ENCODE results near the gene PACS1.
"Not testable (repeated sequence)": the region's sequence is repeated elsewhere in the genome, so short reads cannot be mapped to it uniquely, and the experiment has no call there.

PACS1 gene

DNA sequence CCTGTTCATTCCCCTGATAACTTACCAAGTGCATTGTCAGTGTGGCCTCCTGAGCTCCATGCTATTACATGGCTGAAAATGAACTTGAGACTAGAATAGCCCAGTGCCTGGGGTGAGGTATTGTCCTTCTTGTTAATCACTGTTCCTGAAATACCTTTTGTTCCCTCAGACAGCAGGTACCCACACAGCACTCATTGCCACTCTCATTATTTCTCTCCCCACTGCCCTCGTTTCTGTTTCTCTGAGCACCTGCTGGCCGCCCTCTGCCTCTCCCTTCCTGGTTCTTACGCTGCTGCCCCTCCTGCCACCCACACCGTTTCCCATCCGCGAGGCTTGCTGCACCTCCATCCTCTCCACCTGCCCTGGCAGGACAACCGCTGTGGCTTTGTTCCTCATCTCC is 161.5 kb downstream of the PACS1 start:
- no peak for DNase-seq

DNA sequence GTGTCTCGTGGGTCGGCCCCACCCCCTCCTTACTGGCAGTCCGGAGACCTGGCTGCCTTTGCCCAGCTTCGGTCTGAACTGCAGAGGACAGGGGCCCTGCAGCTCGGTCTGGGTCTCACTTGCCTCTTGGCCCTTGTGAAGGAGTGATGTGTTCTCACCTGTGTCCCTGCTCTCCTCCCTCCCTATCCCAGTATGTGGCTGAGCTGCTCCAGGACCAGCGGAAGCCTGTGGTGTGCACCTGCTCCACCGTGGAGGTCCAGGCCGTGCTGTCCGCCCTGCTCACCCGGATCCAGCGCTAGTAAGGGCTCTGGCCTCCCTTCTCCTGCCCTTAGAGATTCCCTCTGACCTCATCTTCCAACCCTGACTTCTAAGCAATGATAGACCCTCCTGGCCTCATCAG is 162.7 kb downstream of the PACS1 start:
- DNase-seq = no peak

DNA sequence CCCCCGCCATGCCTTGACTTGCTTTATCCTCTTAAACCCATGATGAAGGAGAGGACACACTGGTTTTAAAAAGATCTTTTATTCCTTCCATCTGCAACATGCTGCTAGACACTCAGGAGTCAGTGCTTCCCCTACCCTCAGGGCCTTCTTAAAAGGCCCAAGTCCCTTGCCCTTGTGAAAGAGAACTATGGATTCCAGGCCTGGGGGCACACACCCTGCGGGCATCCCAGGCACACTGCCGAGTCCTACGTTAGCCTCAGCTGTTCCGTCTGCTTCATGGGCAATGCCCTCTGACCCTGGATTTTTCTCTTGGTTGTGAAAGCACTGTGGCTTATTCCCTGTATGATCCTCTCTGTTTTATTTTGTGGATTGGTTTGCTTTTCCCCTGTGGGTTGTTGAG is 163.2 kb downstream of the PACS1 start:
- DNase-seq = no peak

DNA sequence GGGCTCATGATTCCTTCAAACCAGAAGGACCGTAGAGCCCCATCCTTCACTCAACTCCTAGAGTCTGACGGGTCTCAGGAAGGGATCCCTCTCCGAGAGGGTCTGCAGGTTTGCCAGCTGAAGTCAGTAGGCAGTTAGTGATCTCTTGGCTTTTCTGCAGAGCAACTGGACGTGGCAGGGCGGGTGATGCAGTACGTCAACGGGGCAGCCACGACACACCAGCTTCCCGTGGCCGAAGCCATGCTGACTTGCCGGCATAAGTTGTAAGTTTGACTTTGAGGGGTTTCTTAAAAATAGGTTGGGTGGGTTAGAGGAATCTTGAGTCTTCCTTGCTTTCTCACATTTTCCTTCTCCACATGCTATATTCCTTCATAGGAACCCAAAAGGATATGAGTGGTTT is 165.1 kb downstream of the PACS1 start:
- no peak for DNase-seq

DNA sequence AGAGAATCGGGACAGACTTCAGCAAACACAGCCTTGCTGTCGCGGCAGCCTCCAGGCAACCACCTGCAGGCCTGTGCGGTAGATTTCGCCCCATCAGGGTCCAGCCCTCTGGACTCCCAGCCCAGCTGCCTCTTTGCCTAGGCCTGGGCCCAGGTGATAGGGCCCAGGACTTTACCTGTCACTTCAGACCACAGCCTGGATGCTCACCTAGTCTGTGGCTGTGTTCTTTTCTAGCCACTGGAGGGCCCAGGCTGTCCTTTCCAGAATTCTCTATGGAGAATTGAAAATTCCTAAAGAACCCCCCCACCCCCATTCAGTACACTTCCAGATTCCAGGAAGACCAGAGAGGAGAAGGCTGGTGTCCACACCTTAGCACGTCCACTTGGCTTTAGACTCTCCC is 167.8 kb downstream of the PACS1 start:
- DNase-seq = no peak

DNA sequence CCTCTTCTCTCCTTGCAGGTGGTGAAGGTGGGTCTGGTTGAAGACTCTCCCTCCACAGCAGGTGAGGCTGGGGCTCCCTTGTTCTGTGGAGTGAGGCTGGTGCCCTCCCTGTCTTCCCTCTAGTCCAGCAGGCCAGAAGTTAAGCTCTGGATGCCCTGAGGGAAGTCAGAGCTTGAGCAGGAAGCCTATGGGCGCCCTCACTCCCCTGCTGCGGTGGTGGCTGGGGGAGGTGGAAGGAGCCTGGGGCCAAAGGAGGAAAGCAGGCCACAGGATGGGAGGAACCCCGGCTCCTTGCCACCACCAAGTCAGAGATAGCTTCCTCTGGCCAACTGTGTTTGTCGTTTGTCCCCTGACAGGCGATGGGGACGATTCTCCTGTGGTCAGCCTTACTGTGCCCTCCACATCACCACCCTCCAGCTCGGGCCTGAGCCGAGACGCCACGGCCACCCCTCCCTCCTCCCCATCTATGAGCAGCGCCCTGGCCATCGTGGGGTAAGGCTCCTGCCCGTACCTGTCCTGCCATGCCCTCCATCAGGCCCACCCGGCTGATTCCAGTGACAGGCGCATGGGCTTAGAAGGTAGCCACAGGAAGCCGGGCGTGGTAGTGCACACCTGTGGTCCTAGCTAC is 168.8 kb downstream of the PACS1 start:
- no peak for DNase-seq

DNA sequence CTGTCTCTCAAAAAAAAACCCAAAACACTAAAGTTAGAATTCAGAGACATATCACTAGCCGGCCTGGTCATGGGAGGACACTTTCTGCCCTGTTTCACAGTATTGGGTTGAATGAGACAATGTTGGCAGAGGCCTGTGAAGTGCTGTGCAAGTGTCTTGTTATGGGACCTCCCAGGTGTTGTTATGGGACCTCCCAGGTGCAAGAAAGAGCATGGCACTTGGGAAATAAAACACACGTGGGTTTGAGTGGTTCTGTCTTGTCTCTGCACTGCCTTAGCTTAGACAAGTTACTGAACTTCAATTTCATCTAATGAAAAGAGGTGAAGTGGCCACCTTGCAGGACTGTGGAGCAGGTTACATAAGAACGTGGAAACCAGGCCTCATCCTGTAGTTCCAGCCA is 169.4 kb downstream of the PACS1 start:
- no peak for DNase-seq

DNA sequence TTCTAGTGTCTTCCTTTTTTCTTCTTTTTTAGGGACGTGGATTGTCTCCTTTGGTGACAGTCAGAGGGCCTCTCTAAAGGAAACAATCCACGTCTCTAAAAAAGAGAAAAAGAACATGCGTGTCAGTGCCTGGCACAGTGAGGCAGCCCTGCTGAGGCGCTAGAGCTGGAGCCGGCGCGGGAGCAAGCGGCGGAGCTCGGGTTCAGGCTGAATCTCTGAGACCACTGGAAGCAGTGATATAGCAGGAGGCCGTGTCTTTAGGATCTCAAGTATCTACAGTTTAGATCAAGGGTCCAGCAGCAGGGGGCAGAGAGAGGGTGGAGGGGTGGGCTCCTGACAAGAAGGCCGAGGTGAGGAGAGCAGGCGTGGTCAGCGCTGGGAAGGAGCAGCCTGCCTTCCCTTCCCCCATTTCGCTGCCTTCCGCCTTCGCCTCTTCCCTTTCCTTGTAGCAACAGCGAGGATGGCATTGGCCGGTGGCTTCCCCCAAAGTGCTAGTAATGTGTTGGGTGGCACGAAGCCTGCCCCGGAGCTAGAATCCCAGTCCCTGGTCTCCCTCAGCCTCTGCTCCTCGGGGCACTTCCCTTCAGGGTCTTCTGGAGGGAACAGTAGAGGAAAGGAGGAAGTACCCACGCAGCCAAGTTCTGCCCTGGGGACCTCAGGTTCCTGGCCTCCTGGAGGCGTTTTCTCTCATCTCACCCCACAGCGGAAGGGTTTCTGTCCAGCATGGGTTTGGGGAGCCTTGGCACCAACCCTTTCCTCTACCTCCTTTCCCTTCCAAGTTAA is 170.1 kb downstream of the PACS1 start:
- no peak for DNase-seq

DNA sequence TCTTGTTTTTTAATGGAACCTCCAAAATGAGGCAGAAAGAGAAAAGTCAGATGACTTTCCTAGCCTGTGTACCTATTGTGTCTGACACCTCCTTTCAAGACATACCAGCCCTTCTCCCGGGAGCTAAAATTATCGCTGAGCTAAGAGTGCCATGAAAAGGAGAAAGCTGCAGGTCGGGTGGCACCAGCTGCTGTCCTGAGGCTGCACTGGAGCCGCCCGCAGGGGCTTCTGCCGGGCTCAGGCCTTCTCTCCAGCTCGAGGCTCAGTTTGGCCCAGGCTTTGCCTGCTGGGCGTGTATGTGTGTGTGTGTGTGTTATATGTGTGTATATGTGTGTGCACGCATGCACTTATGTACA is 170.7 kb downstream of the PACS1 start:
- no peak for DNase-seq

DNA sequence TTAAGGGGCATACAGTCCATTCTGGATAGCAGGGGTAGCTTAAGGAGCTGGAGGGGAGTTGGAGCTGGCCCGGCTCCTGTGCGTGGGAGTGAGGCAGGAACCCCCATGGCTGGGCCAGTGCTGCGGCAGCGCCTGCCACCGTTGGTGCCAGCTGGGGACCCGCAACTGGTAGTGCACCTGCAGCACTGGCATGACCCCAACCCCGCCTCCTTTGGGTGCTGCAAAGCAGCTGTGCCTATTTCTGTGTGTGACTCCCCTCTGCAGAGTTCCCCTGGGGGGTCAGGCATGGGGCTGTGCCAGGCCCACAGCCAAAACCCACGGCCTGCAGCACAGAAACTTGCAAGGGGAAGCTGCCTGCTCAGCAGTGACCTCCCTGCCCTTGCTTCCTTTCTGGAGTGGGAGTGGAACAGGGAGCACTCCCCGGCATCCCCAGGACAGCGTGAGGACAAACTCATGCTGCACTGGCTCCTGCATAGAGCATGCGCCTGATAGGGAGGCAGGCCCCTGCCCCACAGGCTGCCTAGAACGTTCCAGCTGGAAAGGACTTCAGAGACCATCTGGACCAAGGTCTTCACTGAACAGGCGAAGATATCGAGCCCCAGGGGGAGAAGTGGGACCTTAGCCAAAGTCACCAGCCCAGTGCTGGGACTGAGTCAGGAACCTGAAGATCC is 172.2 kb downstream of the PACS1 start:
- no peak for DNase-seq

DNA sequence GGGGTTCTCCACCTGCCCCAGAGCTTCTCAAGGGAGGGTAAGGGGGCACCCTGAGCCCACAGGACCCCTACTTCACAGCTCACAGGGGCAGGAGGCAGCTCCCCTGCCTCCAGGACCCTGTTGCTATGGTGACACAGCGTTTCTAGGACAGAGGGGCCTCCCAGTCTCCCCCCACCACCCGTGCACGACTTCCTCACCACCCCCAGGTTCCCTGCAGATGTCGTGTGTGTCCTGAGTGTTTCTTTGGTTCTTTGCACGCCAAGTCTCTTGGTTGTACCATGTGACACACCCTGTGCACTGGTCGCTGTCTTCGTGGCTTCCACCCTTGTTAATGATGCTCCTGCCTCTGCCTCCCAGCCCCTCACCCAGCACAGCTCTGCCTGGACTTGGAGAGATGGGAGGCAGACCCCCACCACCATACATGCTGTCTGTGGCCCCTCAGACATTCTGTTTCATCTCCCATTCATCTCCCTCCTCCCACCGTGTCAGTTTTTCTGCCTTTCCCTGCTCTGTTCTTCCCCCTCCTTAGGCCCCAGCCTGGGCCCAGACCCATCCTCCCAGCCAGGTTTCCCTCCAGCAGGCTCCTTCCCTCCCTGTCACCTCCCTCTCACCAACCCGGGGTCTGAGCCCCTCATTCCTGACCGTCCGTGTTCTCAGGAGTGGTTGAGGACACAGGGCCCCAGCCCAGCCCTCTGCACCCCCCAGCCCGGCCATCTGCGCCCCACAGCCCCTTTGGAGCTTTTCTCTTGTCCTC is 173.9 kb downstream of the PACS1 start:
- DNase-seq = no peak

DNA sequence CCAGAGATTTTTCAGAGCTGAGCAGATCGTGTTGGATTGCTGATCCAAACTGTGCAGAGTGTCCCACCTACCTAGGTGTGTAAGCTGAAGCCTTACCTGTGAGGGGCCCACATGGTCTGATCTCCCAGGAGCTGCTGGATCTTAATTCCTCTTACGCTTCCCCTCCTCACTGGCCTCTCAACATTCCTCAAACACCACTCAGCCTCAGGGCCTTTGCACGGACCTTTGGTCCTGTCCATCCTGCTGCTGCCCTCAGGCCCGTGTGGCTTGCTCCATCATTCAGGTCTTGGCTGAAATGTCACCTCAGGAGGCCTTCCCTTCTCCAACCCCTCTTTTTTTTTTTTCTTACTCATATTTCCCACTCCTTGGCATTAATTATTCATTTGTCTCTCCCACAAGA is 177.2 kb downstream of the PACS1 start:
- no peak for DNase-seq

DNA sequence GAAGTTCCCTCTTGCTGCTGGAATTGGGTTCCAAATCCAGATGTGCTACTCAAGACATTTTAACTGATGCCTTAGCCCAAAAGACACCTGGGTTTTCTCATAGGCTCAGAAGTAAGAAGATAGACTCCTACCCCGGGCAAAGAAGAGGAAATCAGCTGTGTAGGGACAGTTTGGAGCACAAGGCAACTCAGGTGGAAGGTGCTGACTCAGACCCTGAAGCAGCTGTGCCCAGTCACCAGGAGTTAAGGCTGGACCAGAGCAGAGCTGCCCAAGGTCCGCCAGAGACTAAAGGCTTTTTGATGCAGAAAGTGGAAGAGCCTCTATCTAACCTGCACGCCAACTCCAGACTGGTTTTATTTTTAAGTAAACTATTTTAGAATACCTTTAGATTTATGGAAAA is 177.7 kb downstream of the PACS1 start:
- no peak for DNase-seq

DNA sequence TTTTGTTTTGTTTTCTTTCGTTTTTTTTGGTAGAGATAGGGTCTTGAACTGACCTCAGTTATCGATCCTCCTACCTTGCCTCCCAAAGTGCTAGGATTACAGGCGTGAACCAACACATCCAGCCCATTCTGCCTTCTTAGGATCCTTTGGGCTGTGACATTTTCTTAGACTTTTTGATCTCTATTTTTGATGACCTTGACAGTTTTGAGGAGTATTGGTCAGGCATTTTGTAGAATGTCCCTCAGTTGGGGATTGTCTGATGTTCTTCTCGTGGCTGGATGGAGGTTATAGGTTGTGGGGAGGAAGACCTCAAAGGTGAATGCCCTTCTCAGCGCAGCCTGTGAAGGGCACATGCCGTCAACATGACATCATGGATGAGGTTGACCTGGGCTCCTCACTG is 178.8 kb downstream of the PACS1 start:
- DNase-seq = no peak

DNA sequence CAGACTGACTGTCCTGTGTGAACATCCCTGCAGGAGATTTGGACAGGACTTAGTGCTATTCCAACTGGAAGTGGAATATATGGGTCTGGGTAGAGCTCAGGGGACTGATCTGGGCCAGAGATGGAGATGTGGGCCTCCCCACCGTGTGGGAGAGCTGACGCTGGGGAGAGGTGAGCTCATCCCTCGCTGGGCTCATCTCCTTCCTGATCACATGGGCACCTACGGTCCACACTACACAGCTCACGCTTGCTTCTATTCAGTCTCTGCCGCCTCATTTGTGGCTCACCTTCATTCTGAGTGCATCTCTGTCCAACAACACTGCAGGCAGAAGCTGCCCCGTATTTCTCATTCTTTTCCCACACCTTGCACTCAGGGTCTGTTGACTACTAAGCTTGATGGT is 181.7 kb downstream of the PACS1 start:
- no peak for DNase-seq

DNA sequence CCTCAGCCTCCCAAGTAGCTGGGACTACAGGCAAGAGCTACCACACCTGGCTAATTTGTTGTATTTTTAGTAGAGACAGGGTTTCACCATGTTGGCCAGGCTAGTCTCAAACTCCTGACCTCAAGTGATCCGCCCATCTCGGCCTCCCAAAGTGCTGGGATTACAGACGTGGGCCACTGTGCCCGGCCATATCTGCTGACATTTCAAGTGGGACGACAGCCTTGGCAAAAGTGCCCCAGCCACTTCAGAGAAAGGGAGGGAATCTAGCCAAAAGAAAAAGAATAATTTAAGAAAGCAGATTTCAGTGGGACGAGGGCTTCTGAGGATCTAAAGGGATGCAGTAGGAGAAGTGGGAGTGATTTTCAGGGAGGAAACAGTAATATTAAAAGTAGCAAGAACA is 183.0 kb downstream of the PACS1 start:
- not testable (repeated sequence) for DNase-seq

DNA sequence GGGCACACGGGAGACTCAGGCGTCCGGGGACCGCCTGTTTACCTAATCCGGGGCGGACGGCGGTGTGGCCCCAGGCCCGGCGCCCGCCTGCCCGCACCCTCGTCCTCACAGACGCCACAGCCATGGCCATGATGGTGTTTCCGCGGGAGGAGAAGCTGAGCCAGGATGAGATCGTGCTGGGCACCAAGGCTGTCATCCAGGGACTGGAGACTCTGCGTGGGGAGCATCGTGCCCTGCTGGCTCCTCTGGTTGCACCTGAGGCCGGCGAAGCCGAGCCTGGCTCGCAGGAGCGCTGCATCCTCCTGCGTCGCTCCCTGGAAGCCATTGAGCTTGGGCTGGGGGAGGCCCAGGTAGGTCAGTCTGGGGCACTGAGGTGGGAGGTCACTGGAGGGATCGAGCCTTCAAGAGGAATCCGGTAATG is 188.4 kb downstream of the PACS1 start:
- DNase-seq = no peak

DNA sequence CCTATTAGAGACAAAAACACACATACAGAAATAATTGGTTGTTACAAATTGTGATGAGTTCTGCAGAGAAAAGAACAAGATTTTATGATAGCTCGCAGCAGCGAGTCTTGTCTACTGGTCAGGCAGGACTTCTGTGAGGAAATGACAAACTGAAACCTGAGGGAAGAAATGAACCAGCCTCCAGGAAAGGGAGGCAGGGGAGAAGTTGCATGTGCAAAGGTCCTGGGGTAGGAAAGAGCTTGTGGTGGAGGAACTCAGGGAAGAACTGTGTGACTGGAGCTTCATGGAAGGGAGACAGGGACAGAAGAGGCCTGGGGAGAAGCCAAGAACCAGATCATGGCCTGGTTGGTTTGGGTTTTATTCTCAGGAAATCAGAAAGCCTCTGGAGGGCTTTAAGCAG is 189.2 kb downstream of the PACS1 start:
- DNase-seq = no peak

DNA sequence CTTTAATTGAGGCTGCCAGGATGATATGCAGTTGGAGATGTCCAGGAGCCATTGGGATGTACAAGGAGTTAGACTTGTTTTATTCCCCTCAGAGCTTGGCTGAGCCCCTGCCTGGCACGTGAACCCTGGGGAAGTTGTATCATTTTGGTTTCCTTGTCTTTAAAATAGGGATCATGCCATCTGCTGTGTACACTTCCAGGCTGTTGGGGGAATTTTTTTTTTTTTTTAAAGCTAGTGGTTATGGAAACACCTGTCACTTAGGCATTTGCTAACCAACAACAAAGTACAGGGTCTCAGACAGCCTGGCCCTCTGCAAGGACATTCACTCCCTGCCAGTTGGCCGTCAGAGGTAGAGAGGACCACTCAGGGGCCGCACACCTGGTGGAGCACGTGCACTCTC is 189.9 kb downstream of the PACS1 start:
- no peak for DNase-seq

DNA sequence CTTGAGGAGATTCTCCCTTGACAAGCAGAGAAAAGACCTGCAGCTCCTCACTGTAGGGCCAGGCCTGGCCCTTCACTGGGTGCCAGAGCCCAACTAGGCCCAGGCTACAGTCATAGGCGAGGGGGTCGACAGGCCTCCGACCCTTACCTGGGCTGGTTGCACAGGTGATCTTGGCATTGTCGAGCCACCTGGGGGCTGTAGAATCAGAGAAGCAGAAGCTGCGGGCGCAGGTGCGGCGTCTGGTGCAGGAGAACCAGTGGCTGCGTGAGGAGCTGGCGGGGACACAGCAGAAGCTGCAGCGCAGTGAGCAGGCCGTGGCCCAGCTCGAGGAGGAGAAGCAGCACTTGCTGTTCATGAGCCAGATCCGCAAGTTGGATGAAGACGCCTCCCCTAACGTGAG is 191.5 kb downstream of the PACS1 start:
- DNase-seq = no peak

DNA sequence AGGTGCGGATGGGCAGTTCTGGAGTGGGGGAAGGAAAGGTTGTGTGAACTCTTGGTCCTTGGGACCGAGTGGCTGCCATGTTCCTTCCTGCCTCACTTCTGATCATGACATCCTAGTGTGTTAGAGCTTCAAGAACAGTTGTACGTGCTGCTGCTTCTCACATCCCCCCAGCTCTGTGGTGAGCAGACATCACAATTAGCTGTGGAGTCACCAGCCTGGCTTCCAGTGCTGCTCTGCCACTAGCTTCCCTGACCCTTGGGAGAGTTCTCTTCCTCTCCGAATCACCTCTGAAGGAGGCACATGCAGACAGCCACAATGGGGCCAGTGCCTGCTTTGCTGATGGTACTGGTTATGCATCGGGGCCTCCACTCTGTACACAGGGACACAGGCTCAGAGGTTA is 192.1 kb downstream of the PACS1 start:
- no peak for DNase-seq

DNA sequence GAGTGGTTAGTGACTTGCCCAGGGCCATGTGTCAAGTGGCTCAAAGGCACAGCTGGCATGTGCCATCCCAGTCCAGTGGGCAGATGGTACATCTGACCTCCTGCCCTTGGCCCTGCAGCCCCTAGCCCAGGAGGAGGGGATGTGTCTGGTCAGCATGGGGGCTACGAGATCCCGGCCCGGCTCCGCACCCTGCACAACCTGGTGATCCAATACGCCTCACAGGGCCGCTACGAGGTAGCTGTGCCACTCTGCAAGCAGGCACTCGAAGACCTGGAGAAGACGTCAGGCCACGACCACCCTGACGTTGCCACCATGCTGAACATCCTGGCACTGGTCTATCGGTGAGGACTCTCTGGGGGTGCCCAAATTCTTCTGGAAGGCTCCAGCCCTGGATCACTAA is 192.6 kb downstream of the PACS1 start:
- DNase-seq = no peak

DNA sequence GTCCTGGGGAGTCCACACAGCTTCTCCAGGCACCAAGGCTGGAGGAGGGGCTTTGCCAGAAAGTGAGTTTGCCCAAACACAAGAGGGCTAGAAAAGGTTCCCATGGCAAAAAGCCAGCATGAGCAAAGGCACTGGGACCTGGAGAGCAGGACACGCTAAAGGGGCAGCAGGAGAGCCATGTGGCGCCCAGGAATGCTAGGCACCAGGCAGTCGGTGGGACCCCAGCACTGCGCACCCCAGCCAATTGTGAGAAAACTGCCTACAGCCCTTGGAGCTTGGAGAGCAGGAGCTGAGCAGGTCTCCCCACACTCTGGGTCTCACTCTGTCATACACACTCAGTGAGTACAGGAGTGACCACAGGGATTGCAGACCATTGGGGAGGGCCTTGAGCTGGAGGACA is 193.2 kb downstream of the PACS1 start:
- DNase-seq = no peak

DNA sequence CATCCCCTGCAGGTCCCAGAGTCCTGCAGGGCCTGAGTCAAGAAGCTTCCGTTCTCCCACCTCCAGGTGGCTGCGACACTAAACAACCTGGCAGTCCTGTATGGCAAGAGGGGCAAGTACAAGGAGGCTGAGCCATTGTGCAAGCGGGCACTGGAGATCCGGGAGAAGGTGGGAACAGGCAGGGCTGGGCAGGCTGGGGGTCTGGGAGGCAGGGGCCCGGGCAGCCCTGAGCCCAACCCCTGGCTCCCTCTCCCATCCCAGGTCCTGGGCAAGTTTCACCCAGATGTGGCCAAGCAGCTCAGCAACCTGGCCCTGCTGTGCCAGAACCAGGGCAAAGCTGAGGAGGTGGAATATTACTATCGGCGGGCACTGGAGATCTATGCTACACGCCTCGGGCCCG is 193.7 kb downstream of the PACS1 start:
- DNase-seq = no peak
